ENCODE results near the gene VLDLR. TPM values are rescaled to one million over a fixed set of nuclear protein-coding genes. Genes with fewer than 3 reads are reported as not detected.

Gene VLDLR
- total and polyA plus RNA-seq, 2 donors: 1.6 to 1.8 TPM

DNA sequence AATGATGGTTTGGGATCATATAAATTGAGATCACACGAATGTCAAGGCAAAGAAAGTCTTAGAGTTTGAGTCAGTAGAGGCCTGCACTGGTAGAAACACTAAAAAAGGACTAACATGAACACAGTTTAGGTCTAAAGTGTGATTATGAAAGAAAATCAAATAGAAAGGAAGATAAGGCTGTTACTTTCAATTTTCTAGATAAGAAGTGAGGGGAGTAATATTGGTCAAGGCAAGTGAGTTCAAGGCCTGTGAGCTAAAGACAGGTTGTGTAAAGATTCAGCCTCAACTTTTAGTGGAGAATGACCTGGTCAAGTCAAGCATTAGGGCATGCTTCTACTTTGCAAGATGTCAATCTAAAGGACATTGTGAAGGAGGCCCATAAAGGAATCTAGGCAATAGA is 19.0 kb downstream of the VLDLR start:
- Histone ChIP-seq H3K4me1 (ENCODE audit: control insufficient read depth in 2 of 2, insufficient read depth in 2 of 2, low read length in 2 of 2) (no peaks in the 10 kb centered on the region), H3K9me3 (ENCODE audit: control insufficient read depth in 2 of 2, insufficient read depth in 1 of 2, low read length in 1 of 2) (no peaks in the 10 kb centered on the region), H3K27me3 (ENCODE audit: control insufficient read depth in 2 of 2, insufficient read depth in 1 of 2, low read length in 1 of 2) (no peaks in the 10 kb centered on the region), H3K27ac (ENCODE audit: low read depth in 1 of 2, low read length in 1 of 2) (no peak overlapping the region), H3K36me3 (ENCODE audit: control insufficient read depth in 2 of 2, insufficient read depth in 2 of 2, low read length in 1 of 2) (no peaks in the 10 kb centered on the region), H3K4me3 (ENCODE audit: low read length in 2 of 2) (no peak overlapping the region)
- no peak for DNase-seq (ENCODE audit: low read depth in 6 of 9, low spot score in 9 of 9)
- WGBS: 86% methylated on average over 1 of the region's 1 CpG

DNA sequence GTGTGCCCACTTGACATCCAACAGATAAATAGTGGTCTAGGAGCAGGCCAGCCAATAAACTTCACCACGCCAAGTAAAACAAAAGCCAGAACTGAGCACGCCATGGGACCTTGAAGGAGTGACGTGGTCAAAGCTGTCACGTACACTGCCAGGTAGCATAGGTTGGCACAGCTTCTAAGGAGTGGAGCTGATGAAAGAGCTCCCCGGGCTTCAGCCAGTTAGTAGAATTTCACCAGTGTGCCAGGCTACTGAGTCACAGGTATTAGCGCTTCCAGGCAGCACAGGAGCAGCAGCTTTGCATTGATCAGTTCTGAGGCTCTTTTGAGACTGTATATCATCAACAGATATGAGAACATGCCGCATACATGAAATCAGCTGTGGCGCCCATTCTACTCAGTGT is 19.4 kb downstream of the VLDLR start:
- no peak overlapping the region for H3K27ac ChIP-seq (ENCODE audit: low read depth in 1 of 2, low read length in 1 of 2)
- no peaks in the 10 kb centered on the region for H3K36me3 ChIP-seq (ENCODE audit: control insufficient read depth in 2 of 2, insufficient read depth in 2 of 2, low read length in 1 of 2)
- no peaks in the 10 kb centered on the region for H3K9me3 ChIP-seq (ENCODE audit: control insufficient read depth in 2 of 2, insufficient read depth in 1 of 2, low read length in 1 of 2)
- no peaks in the 10 kb centered on the region for H3K4me1 ChIP-seq (ENCODE audit: control insufficient read depth in 2 of 2, insufficient read depth in 2 of 2, low read length in 2 of 2)
- no peaks in the 10 kb centered on the region for H3K27me3 ChIP-seq (ENCODE audit: control insufficient read depth in 2 of 2, insufficient read depth in 1 of 2, low read length in 1 of 2)
- no peak overlapping the region for H3K4me3 ChIP-seq (ENCODE audit: low read length in 2 of 2)
- DNase-seq (ENCODE audit: low read depth in 6 of 9, low spot score in 9 of 9): no peak
- 97% methylated on average over 8 of the region's 8 CpGs for WGBS

DNA sequence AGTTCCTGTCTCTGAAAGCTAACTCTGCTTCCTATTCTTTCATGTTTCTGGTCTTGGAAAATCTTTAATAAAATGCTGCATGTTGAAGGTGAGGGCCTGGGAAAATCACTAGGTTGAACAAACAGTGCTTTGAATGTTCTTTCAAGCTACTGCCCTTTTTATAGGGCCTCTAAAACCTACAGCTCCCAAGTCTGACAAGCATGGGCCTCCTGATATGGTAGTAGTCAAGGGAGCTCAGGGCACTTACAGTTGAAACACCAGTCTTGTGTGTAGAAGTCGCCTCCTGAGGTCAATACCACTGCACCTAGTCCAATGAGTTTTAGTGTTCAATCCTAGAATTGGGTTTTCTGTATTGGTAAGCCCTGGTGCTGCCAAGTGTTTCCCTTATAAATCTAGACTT is 20.5 kb downstream of the VLDLR start:
- no peaks in the 10 kb centered on the region for H3K36me3 ChIP-seq (ENCODE audit: control insufficient read depth in 2 of 2, insufficient read depth in 2 of 2, low read length in 1 of 2)
- H3K27me3 ChIP-seq (ENCODE audit: control insufficient read depth in 2 of 2, insufficient read depth in 1 of 2, low read length in 1 of 2): no peaks in the 10 kb centered on the region
- 96% methylated on average over 1 of the region's 1 CpG for WGBS
- no peak for DNase-seq (ENCODE audit: low read depth in 6 of 9, low spot score in 9 of 9)
- no peak overlapping the region for H3K4me3 ChIP-seq (ENCODE audit: low read length in 2 of 2)
- no peaks in the 10 kb centered on the region for H3K9me3 ChIP-seq (ENCODE audit: control insufficient read depth in 2 of 2, insufficient read depth in 1 of 2, low read length in 1 of 2)
- no peak overlapping the region for H3K27ac ChIP-seq (ENCODE audit: low read depth in 1 of 2, low read length in 1 of 2)
- no peaks in the 10 kb centered on the region for H3K4me1 ChIP-seq (ENCODE audit: control insufficient read depth in 2 of 2, insufficient read depth in 2 of 2, low read length in 2 of 2)

DNA sequence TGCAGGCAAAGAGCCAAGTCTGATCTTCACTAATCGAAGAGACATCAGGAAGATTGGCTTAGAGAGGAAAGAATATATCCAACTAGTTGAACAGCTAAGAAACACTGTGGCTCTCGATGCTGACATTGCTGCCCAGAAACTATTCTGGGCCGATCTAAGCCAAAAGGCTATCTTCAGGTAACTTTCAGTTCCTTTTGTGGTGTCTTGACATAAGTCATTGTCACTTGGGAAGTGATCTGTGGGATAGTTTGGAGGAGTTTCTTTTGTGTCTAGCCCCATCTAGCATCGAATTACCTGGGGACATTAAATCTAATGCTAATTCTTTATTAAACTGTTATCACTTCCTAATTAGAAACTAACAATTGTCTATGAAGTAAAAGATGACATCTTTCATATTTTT is 24.0 kb downstream of the VLDLR start:
- Histone ChIP-seq H3K27me3 (ENCODE audit: control insufficient read depth in 2 of 2, insufficient read depth in 1 of 2, low read length in 1 of 2) (no peaks in the 10 kb centered on the region), H3K36me3 (ENCODE audit: control insufficient read depth in 2 of 2, insufficient read depth in 2 of 2, low read length in 1 of 2) (no peaks in the 10 kb centered on the region), H3K9me3 (ENCODE audit: control insufficient read depth in 2 of 2, insufficient read depth in 1 of 2, low read length in 1 of 2) (no peaks in the 10 kb centered on the region), H3K4me1 (ENCODE audit: control insufficient read depth in 2 of 2, insufficient read depth in 2 of 2, low read length in 2 of 2) (no peaks in the 10 kb centered on the region), H3K27ac (ENCODE audit: low read depth in 1 of 2, low read length in 1 of 2) (no peak overlapping the region), H3K4me3 (ENCODE audit: low read length in 2 of 2) (no peak overlapping the region)
- WGBS: 91% methylated on average over 4 of the region's 4 CpGs
- DNase-seq (ENCODE audit: low read depth in 6 of 9, low spot score in 9 of 9): no peak

DNA sequence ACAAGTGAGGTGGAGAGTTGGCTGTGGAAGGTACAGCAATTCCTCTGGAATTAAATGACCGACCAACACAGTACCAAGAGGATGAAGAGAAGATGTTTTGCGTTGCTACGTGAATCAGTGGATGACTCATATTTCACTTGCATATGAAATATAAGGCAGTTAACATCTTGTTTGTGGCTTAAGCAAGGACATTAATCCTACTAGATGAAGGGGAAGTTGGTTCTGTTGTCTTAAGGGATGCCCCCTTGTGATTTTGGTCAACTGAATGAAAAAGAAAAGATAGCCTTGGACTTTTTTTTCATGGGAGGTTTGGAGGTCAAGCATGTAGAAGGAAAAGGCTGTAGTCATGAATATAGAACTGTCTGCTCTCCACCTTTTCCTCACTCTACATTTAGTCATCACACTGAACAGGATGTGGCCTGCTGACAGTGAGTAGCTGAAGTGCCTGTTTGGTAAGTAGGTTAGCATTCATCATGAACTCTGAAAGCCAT is 33.9 kb downstream of the VLDLR start:
- Histone ChIP-seq H3K4me1 (ENCODE audit: control insufficient read depth in 2 of 2, insufficient read depth in 2 of 2, low read length in 2 of 2) (no peaks in the 10 kb centered on the region), H3K36me3 (ENCODE audit: control insufficient read depth in 2 of 2, insufficient read depth in 2 of 2, low read length in 1 of 2) (no peaks in the 10 kb centered on the region), H3K4me3 (ENCODE audit: low read length in 2 of 2) (no peak overlapping the region), H3K9me3 (ENCODE audit: control insufficient read depth in 2 of 2, insufficient read depth in 1 of 2, low read length in 1 of 2) (no peaks in the 10 kb centered on the region), H3K27me3 (ENCODE audit: control insufficient read depth in 2 of 2, insufficient read depth in 1 of 2, low read length in 1 of 2) (no peaks in the 10 kb centered on the region), H3K27ac (ENCODE audit: low read depth in 1 of 2, low read length in 1 of 2) (peak overlapping the region in 1 of 2 donors; percentile 8)
- 88% methylated on average over 3 of the region's 3 CpGs for WGBS
- peak in 7 of 9 donors; percentile 0 to 42 (median 5) for DNase-seq (ENCODE audit: low read depth in 6 of 9, low spot score in 9 of 9)

DNA sequence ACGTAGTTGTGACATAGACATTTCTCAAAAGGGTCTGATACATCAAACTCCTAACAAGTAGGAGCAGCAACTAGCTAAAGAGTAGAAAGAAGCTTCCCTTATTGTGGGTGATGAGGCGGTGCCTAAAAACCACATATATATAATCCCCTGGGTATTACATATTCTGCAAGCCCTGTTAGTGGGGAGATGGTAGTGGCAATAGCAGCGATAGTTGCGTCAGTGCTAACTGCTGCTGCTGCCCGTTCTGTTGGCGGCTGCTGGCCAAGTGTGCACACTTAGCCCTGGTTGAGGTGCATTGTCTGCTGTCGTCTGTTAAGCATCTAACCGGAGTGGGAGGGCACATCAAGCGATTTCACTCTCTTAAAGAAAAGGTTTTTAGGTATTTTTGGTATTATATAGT is 35.8 kb downstream of the VLDLR start:
- WGBS: 85% methylated on average over 9 of the region's 9 CpGs
- Histone ChIP-seq H3K36me3 (ENCODE audit: control insufficient read depth in 2 of 2, insufficient read depth in 2 of 2, low read length in 1 of 2) (no peaks in the 10 kb centered on the region), H3K4me1 (ENCODE audit: control insufficient read depth in 2 of 2, insufficient read depth in 2 of 2, low read length in 2 of 2) (no peaks in the 10 kb centered on the region), H3K27me3 (ENCODE audit: control insufficient read depth in 2 of 2, insufficient read depth in 1 of 2, low read length in 1 of 2) (no peaks in the 10 kb centered on the region), H3K27ac (ENCODE audit: low read depth in 1 of 2, low read length in 1 of 2) (no peak overlapping the region), H3K4me3 (ENCODE audit: low read length in 2 of 2) (no peak overlapping the region), H3K9me3 (ENCODE audit: control insufficient read depth in 2 of 2, insufficient read depth in 1 of 2, low read length in 1 of 2) (no peaks in the 10 kb centered on the region)
- DNase-seq (ENCODE audit: low read depth in 6 of 9, low spot score in 9 of 9): peak in 1 of 9 donors; percentile 3

DNA sequence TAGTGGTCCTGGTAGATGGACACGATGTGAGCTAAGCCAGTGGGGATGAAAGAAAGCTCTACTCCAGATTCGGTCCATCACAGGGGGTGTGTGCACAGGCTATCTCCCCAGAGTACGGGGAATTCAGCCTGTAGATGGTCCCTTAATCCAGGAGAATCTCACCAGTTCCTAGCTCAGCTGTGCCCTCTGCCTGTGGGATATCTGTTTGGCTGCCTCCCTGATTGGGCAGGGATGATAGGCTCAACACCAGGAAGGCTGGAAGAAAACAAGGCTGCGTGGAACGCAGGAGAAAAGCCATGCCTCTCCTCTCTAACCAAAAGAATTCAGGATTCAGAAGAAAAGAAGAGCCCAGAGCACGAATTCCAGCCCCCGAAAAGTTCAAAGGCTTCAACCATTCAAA is 40.9 kb downstream of the VLDLR start:
- Histone ChIP-seq H3K36me3 (ENCODE audit: control insufficient read depth in 2 of 2, insufficient read depth in 2 of 2, low read length in 1 of 2) (no peaks in the 10 kb centered on the region), H3K4me3 (ENCODE audit: low read length in 2 of 2) (no peak overlapping the region), H3K27ac (ENCODE audit: low read depth in 1 of 2, low read length in 1 of 2) (no peak overlapping the region), H3K4me1 (ENCODE audit: control insufficient read depth in 2 of 2, insufficient read depth in 2 of 2, low read length in 2 of 2) (peaks cover 0 to 2% of the 10 kb centered on the region in 2 donors), H3K27me3 (ENCODE audit: control insufficient read depth in 2 of 2, insufficient read depth in 1 of 2, low read length in 1 of 2) (no peaks in the 10 kb centered on the region), H3K9me3 (ENCODE audit: control insufficient read depth in 2 of 2, insufficient read depth in 1 of 2, low read length in 1 of 2) (peaks cover 0 to 4% of the 10 kb centered on the region in 2 donors)
- DNase-seq (ENCODE audit: low read depth in 6 of 9, low spot score in 9 of 9): no peak
- WGBS: 96% methylated on average over 7 of the region's 7 CpGs

DNA sequence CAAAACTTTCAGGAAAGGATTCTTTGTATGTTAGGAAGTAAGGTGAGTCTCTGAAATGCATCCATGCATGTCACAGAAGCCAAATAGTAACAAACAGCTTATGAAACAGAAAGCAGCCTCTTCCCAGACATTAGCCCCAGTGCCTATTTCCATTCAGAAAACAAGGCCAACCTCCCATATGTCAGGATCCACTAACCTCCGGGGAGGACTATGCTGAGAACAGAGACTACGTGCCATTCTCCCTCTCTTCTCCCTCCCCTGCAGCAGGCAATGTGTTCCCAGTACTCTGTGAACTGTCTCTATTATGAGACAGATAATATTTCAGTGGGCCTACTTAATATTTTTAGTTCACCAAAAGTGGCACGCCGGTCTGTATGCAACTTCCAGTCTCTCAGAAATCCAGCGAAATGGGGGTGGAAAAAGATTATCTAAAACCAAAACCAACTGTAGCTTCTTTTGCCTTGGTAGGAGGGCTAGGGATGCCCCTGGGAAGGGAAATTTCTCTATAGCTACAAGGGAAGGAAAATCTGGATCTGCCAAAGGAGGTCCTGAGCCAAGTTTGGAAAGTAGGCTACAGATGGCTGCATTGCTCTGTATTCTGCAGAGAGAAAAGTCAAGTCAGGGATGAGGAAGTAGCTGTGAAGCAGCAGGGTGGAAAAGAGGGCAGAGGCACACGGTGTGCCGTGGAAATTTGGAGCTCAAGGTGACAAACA is 42.0 kb downstream of the VLDLR start:
- no peak for DNase-seq (ENCODE audit: low read depth in 6 of 9, low spot score in 9 of 9)
- no peaks in the 10 kb centered on the region for H3K36me3 ChIP-seq (ENCODE audit: control insufficient read depth in 2 of 2, insufficient read depth in 2 of 2, low read length in 1 of 2)
- peaks cover 0 to 2% of the 10 kb centered on the region in 2 donors for H3K4me1 ChIP-seq (ENCODE audit: control insufficient read depth in 2 of 2, insufficient read depth in 2 of 2, low read length in 2 of 2)
- 85% methylated on average over 7 of the region's 7 CpGs for WGBS
- no peaks in the 10 kb centered on the region for H3K27me3 ChIP-seq (ENCODE audit: control insufficient read depth in 2 of 2, insufficient read depth in 1 of 2, low read length in 1 of 2)
- peaks cover 0 to 4% of the 10 kb centered on the region in 2 donors for H3K9me3 ChIP-seq (ENCODE audit: control insufficient read depth in 2 of 2, insufficient read depth in 1 of 2, low read length in 1 of 2)
- H3K4me3 ChIP-seq (ENCODE audit: low read length in 2 of 2): no peak overlapping the region
- no peak overlapping the region for H3K27ac ChIP-seq (ENCODE audit: low read depth in 1 of 2, low read length in 1 of 2)

DNA sequence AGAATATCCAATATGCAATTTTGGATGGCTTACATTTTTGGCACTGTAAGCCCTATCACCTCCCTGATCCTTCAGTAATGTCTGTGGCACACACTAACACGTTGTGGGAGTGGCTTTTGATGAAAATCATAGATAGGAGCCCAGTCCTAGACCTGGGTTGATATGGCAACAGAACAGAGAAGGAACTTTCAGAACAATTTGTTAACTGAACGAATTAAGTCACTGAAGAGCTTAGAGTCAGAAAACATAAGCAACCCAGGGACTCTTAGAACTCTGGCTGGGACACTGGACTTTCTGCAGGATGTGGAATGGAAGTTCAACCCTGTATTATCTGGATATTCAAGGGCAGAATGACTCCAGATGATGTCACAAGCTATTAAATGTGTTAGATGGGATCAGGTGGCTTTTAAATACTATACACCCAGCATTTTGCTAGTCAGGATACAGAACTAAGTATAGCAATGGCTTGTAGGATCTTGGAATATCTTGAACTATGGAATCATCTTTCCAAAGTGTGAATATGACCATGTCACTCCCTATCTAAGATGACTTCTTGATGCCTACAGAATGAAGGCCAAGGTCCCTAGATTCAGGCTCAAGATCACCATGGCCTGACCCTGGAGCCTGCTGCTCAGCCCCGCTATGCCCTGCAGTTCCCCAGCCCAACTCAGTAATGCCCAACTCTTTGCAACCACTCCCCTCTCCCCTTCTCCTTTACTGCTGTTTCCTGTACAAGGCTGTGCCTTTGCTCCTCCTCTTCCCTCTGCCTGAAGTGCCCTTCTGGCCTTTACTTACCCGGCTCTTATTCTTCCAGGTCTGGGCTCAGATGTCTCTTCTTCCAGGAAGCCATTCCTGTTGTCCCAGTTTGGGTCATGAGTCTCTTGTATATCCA is 42.8 kb downstream of the VLDLR start:
- Histone ChIP-seq H3K27ac (ENCODE audit: low read depth in 1 of 2, low read length in 1 of 2) (no peak overlapping the region), H3K27me3 (ENCODE audit: control insufficient read depth in 2 of 2, insufficient read depth in 1 of 2, low read length in 1 of 2) (no peaks in the 10 kb centered on the region), H3K4me1 (ENCODE audit: control insufficient read depth in 2 of 2, insufficient read depth in 2 of 2, low read length in 2 of 2) (peaks cover 0 to 2% of the 10 kb centered on the region in 2 donors), H3K4me3 (ENCODE audit: low read length in 2 of 2) (no peak overlapping the region), H3K36me3 (ENCODE audit: control insufficient read depth in 2 of 2, insufficient read depth in 2 of 2, low read length in 1 of 2) (no peaks in the 10 kb centered on the region), H3K9me3 (ENCODE audit: control insufficient read depth in 2 of 2, insufficient read depth in 1 of 2, low read length in 1 of 2) (peaks cover 0 to 4% of the 10 kb centered on the region in 2 donors)
- no peak for DNase-seq (ENCODE audit: low read depth in 6 of 9, low spot score in 9 of 9)
- WGBS: 59% methylated on average over 4 of the region's 4 CpGs
